ENCODE measurements around the gene JAG2. TPM values are rescaled to one million over a fixed set of nuclear protein-coding genes. Genes with fewer than 3 reads are reported as not detected.

Gene JAG2
- total RNA-seq, 1 donor from 2014 or later = 123 TPM

- DNase-seq (ENCODE audit: extremely low read depth, low read depth, low spot score) = no peak
Measured at GRCh38 chr14:105153331-105153731, 15.2 kb downstream of the JAG2 start.

- DNase-seq (ENCODE audit: extremely low read depth, low read depth, low spot score) = no peak
Measured at GRCh38 chr14:105152794-105153241, 15.8 kb downstream of the JAG2 start.

GRCh38 chr14:105151838-105152793, 16.5 kb downstream of the JAG2 start:
- no peak for DNase-seq (ENCODE audit: extremely low read depth, low read depth, low spot score)

- no peak for DNase-seq (ENCODE audit: extremely low read depth, low read depth, low spot score)
Measured at GRCh38 chr14:105151084-105151837, 17.3 kb downstream of the JAG2 start.

GRCh38 chr14:105150368-105151083, 18.1 kb downstream of the JAG2 start:
- no peak for DNase-seq (ENCODE audit: extremely low read depth, low read depth, low spot score)

GRCh38 chr14:105150026-105150367, 18.6 kb downstream of the JAG2 start:
- DNase-seq (ENCODE audit: extremely low read depth, low read depth, low spot score) = no peak

- DNase-seq (ENCODE audit: extremely low read depth, low read depth, low spot score) = no peak
Measured at GRCh38 chr14:105149146-105149781, 19.3 kb downstream of the JAG2 start.

GRCh38 chr14:105148604-105149145, 19.9 kb downstream of the JAG2 start:
- no peak for DNase-seq (ENCODE audit: extremely low read depth, low read depth, low spot score)

- no peak for DNase-seq (ENCODE audit: extremely low read depth, low read depth, low spot score)
Measured at GRCh38 chr14:105147671-105148603, 20.6 kb downstream of the JAG2 start.

GRCh38 chr14:105146976-105147635, 21.5 kb downstream of the JAG2 start:
- DNase-seq (ENCODE audit: extremely low read depth, low read depth, low spot score) = no peak

- DNase-seq (ENCODE audit: extremely low read depth, low read depth, low spot score) = no peak
Measured at GRCh38 chr14:105146181-105146975, 22.2 kb downstream of the JAG2 start.

- DNase-seq (ENCODE audit: extremely low read depth, low read depth, low spot score) = no peak
Measured at GRCh38 chr14:105145381-105146180, 23.0 kb downstream of the JAG2 start.

- no peak for DNase-seq (ENCODE audit: extremely low read depth, low read depth, low spot score)
Measured at GRCh38 chr14:105144666-105145380, 23.8 kb downstream of the JAG2 start.

- no peak for DNase-seq (ENCODE audit: extremely low read depth, low read depth, low spot score)
Measured at GRCh38 chr14:105144026-105144665, 24.4 kb downstream of the JAG2 start.

- DNase-seq (ENCODE audit: extremely low read depth, low read depth, low spot score) = no peak
Measured at GRCh38 chr14:105143451-105144025, 25.0 kb downstream of the JAG2 start.
